ENCODE measurements around the gene HOXA10.

The HOXA10 gene

DNA sequence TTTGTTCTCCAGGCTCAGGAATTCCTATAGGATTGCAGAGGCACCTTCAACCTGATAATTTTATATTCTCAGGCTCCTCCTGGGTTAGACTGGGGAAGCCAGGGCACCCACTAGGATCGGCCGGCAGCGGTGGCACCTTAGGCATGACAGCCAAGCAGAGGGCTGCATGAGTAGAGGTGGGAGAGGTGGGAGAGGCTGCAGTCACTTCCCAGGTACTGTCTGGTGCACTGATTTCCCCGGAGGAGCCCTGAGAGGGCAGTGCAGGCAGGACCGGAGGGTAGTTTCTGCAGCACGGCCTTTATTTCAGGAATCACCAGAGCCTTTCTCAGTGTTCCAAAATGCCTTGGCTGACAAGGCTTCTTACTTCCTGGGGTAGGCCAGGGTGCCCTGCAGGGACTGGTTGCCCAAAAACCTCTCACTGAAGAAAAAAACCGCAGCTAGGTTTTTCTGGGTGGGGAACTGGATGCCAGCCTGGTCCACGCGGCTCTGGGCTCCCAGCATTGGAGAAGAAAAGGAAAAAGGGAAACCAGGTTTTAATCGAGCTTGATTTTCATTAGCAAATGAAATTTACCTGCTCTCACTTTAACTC is 29.3 kb upstream of the HOXA10 start:
- TF ChIP-seq CTCF (conservative IDR thresholded peaks at IDR 0.05; ENCODE audit: control insufficient read depth, insufficient read depth, low read depth, low read length), result no peak
- H3K4me3 ChIP-seq (ENCODE audit: control insufficient read depth, low read depth, low read length), result no peak overlapping the region
- no peak for DNase-seq (ENCODE audit: low read depth)

DNA sequence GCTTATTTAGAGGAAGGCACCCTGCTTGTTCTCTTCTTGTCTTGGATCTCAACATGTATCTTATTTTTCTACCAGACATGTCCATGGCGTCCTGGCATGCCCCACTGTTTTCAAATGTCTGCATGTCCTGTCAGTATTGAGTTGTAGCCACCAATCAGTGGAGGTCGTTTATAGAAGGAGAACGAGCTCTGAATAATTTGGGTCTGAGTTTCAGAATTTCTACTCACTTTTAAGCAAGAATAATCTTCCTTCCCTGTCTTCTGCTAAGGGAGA is 28.7 kb upstream of the HOXA10 start:
- H3K4me3 ChIP-seq (ENCODE audit: control insufficient read depth, low read depth, low read length), result no peak overlapping the region
- no peak for TF ChIP-seq CTCF (conservative IDR thresholded peaks at IDR 0.05; ENCODE audit: control insufficient read depth, insufficient read depth, low read depth, low read length)
- no peak for DNase-seq (ENCODE audit: low read depth)

- no peak for DNase-seq (ENCODE audit: low read depth)
- TF ChIP-seq CTCF (conservative IDR thresholded peaks at IDR 0.05; ENCODE audit: control insufficient read depth, insufficient read depth, low read depth, low read length), result no peak
- H3K4me3 ChIP-seq (ENCODE audit: control insufficient read depth, low read depth, low read length), result no peak overlapping the region
These were observed 28.1 kb upstream of the HOXA10 start for GRCh38 chr7:27202018-27202861.

- no peak overlapping the region for H3K4me3 ChIP-seq (ENCODE audit: control insufficient read depth, low read depth, low read length)
- TF ChIP-seq CTCF (conservative IDR thresholded peaks at IDR 0.05; ENCODE audit: control insufficient read depth, insufficient read depth, low read depth, low read length), result no peak
These were observed 27.5 kb upstream of the HOXA10 start for GRCh38 chr7:27201580-27202017.

DNA sequence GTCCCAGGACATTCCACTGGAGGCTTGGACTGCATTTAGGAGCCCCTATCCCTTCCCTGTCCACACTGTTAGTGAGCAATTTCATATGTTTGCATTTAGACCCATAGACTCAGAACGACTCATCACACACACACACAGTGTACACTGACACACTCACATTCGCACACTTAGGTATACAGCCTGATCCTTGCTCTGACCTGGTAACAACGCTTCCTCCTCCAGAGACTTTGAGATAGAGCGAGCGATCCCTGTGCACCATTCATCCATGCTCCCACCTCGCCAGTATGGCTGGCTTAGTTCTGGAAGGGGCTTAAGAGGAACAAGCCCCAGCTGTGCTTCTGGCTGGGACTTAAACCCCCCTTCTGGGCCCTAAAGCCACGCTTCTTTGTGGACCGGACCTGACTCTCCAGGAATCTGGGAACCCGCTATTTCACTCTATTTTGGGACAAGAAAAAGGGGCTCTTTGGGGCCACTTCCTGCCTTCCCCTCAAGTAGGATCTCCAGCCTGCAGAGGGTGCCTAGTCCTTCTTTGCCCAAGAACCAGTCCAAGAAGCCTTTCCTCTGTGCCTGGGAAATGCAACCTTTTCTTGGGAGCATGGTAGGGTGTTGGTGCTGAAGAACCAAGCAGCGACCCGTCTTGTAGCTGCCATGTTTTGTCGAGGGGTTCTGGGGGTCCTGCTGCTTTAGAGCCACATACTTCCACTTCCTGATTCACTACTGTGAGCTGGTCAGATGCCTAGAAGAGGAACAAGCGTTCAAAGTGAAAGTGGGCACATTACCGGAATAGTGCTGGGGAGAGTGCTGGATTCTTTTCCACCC is 26.9 kb upstream of the HOXA10 start:
- DNase-seq (ENCODE audit: low read depth), result no peak
- TF ChIP-seq CTCF (conservative IDR thresholded peaks at IDR 0.05; ENCODE audit: control insufficient read depth, insufficient read depth, low read depth, low read length), result no peak
- H3K4me3 ChIP-seq (ENCODE audit: control insufficient read depth, low read depth, low read length), result no peak overlapping the region

More at GRCh38 chr7:27201580-27202017, 27.5 kb upstream of the HOXA10 start:
- no peak for DNase-seq (ENCODE audit: low read depth)

- peak within 1 kb of the TSS; percentile 32 for H3K4me3 ChIP-seq (ENCODE audit: control insufficient read depth, low read depth, low read length)
- peak; percentile 17 for DNase-seq (ENCODE audit: low read depth)
- no peak for TF ChIP-seq CTCF (conservative IDR thresholded peaks at IDR 0.05; ENCODE audit: control insufficient read depth, insufficient read depth, low read depth, low read length)
These were observed 26.0 kb upstream of the HOXA10 start, which contains the start of gene HOXA13 for GRCh38 chr7:27199849-27200760. Gene HOXA13 (minus strand): TSS chr7:27200091. CDS start chr7:27200077, 14 bp downstream.
